RPMI7951 (cell line): ENCODE data around the gene SNAP47. TPM values are rescaled to one million over a fixed set of nuclear protein-coding genes. Genes with fewer than 3 reads are reported as not detected.

Source experiments
- DNase-seq: peaks from one replicate; pipeline ENCODE4 v3.0.0-alpha.2; 2012; ENCODE audit warnings: low read depth
- total RNA-seq: library from RNA; depleted of rRNA; stranded (reverse); fragments of >200 nt; shearing (Covaris generic); gene quantifications from 2 replicates; pipeline ENCODE4 v1.2.3, GENCODE V29; 2014

The SNAP47 gene
- total RNA-seq, 1 experiment from 2014 or later, result 37.8 TPM

GRCh38 chr1:227785094-227785804 is 50.0 kb downstream of the SNAP47 start:
- no peak for DNase-seq

GRCh38 chr1:227785805-227786671 is 50.8 kb downstream of the SNAP47 start:
- no peak for DNase-seq

- no peak for DNase-seq
Measured at GRCh38 chr1:227786673-227787512, 51.7 kb downstream of the SNAP47 start.

GRCh38 chr1:227787513-227788270 is 52.5 kb downstream of the SNAP47 start:
- DNase-seq, result peak; percentile 94

GRCh38 chr1:227788271-227789083 is 53.2 kb downstream of the SNAP47 start:
- DNase-seq, result no peak

- peak; percentile 67 for DNase-seq
Measured at GRCh38 chr1:227789084-227790033, 54.1 kb downstream of the SNAP47 start.

- no peak for DNase-seq
Measured at GRCh38 chr1:227790034-227790400, 54.8 kb downstream of the SNAP47 start.

- DNase-seq, result no peak
Measured at GRCh38 chr1:227790868-227791267, 55.6 kb downstream of the SNAP47 start.

- no peak for DNase-seq
Measured at GRCh38 chr1:227791425-227792143, 56.3 kb downstream of the SNAP47 start.

GRCh38 chr1:227792216-227793078 is 57.2 kb downstream of the SNAP47 start:
- DNase-seq, result no peak

- DNase-seq, result no peak
Measured at GRCh38 chr1:227793079-227793947, 58.1 kb downstream of the SNAP47 start.

GRCh38 chr1:227793948-227794816 is 58.9 kb downstream of the SNAP47 start:
- peak; percentile 99 for DNase-seq

GRCh38 chr1:227794817-227795192 is 59.6 kb downstream of the SNAP47 start:
- peak; percentile 54 for DNase-seq

GRCh38 chr1:227795732-227796131 is 60.5 kb downstream of the SNAP47 start:
- no peak for DNase-seq

GRCh38 chr1:227796359-227796915 is 61.2 kb downstream of the SNAP47 start:
- DNase-seq, result no peak
